ENCODE measurements around the gene MAPT.
"Not testable (repeated sequence)": the region's sequence is repeated elsewhere in the genome, so short reads cannot be mapped to it uniquely, and the experiment has no call there.

The MAPT gene

DNA sequence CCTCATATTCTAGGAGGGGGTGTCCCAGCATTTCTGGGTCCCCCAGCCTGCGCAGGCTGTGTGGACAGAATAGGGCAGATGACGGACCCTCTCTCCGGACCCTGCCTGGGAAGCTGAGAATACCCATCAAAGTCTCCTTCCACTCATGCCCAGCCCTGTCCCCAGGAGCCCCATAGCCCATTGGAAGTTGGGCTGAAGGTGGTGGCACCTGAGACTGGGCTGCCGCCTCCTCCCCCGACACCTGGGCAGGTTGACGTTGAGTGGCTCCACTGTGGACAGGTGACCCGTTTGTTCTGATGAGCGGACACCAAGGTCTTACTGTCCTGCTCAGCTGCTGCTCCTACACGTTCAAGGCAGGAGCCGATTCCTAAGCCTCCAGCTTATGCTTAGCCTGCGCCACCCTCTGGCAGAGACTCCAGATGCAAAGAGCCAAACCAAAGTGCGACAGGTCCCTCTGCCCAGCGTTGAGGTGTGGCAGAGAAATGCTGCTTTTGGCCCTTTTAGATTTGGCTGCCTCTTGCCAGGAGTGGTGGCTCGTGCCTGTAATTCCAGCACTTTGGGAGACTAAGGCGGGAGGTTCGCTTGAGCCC is 116.3 kb downstream of the MAPT start:
- no peak for DNase-seq (ENCODE audit: low read depth)
- TF ChIP-seq, protein P1, sequence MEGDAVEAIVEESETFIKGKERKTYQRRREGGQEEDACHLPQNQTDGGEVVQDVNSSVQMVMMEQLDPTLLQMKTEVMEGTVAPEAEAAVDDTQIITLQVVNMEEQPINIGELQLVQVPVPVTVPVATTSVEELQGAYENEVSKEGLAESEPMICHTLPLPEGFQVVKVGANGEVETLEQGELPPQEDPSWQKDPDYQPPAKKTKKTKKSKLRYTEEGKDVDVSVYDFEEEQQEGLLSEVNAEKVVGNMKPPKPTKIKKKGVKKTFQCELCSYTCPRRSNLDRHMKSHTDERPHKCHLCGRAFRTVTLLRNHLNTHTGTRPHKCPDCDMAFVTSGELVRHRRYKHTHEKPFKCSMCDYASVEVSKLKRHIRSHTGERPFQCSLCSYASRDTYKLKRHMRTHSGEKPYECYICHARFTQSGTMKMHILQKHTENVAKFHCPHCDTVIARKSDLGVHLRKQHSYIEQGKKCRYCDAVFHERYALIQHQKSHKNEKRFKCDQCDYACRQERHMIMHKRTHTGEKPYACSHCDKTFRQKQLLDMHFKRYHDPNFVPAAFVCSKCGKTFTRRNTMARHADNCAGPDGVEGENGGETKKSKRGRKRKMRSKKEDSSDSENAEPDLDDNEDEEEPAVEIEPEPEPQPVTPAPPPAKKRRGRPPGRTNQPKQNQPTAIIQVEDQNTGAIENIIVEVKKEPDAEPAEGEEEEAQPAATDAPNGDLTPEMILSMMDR (conservative IDR thresholded peaks at IDR 0.05; ENCODE audit: low read depth, low read length): peak; percentile 17
- H3K4me3 ChIP-seq (ENCODE audit: low read depth, low read length): no peak overlapping the region

DNA sequence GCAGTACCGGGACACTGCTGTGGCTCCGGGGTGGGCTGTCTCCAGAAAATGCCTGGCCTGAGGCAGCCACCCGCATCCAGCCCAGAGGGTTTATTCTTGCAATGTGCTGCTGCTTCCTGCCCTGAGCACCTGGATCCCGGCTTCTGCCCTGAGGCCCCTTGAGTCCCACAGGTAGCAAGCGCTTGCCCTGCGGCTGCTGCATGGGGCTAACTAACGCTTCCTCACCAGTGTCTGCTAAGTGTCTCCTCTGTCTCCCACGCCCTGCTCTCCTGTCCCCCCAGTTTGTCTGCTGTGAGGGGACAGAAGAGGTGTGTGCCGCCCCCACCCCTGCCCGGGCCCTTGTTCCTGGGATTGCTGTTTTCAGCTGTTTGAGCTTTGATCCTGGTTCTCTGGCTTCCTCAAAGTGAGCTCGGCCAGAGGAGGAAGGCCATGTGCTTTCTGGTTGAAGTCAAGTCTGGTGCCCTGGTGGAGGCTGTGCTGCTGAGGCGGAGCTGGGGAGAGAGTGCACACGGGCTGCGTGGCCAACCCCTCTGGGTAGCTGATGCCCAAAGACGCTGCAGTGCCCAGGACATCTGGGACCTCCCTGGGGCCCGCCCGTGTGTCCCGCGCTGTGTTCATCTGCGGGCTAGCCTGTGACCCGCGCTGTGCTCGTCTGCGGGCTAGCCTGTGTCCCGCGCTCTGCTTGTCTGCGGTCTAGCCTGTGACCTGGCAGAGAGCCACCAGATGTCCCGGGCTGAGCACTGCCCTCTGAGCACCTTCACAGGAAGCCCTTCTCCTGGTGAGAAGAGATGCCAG is 117.6 kb downstream of the MAPT start:
- TF ChIP-seq, protein P1 (conservative IDR thresholded peaks at IDR 0.05; ENCODE audit: low read depth, low read length): no peak
- H3K4me3 ChIP-seq (ENCODE audit: low read depth, low read length): no peak overlapping the region
- DNase-seq (ENCODE audit: low read depth): no peak

DNA sequence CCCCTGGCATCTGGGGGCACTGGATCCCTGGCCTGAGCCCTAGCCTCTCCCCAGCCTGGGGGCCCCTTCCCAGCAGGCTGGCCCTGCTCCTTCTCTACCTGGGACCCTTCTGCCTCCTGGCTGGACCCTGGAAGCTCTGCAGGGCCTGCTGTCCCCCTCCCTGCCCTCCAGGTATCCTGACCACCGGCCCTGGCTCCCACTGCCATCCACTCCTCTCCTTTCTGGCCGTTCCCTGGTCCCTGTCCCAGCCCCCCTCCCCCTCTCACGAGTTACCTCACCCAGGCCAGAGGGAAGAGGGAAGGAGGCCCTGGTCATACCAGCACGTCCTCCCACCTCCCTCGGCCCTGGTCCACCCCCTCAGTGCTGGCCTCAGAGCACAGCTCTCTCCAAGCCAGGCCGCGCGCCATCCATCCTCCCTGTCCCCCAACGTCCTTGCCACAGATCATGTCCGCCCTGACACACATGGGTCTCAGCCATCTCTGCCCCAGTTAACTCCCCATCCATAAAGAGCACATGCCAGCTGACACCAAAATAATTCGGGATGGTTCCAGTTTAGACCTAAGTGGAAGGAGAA is 118.2 kb downstream of the MAPT start:
- DNase-seq (ENCODE audit: low read depth): no peak
- TF ChIP-seq, protein P1 (conservative IDR thresholded peaks at IDR 0.05; ENCODE audit: low read depth, low read length): no peak
- H3K4me3 ChIP-seq (ENCODE audit: low read depth, low read length): no peak overlapping the region

DNA sequence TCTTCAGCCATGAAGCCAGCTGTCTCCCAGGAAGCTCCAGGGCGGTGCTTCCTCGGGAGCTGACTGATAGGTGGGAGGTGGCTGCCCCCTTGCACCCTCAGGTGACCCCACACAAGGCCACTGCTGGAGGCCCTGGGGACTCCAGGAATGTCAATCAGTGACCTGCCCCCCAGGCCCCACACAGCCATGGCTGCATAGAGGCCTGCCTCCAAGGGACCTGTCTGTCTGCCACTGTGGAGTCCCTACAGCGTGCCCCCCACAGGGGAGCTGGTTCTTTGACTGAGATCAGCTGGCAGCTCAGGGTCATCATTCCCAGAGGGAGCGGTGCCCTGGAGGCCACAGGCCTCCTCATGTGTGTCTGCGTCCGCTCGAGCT is 118.8 kb downstream of the MAPT start:
- TF ChIP-seq, protein P1 (conservative IDR thresholded peaks at IDR 0.05; ENCODE audit: low read depth, low read length): no peak
- DNase-seq (ENCODE audit: low read depth): no peak

DNA sequence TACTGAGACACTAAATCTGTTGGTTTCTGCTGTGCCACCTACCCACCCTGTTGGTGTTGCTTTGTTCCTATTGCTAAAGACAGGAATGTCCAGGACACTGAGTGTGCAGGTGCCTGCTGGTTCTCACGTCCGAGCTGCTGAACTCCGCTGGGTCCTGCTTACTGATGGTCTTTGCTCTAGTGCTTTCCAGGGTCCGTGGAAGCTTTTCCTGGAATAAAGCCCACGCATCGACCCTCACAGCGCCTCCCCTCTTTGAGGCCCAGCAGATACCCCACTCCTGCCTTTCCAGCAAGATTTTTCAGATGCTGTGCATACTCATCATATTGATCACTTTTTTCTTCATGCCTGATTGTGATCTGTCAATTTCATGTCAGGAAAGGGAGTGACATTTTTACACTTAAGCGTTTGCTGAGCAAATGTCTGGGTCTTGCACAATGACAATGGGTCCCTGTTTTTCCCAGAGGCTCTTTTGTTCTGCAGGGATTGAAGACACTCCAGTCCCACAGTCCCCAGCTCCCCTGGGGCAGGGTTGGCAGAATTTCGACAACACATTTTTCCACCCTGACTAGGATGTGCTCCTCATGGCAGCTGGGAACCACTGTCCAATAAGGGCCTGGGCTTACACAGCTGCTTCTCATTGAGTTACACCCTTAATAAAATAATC is 119.3 kb downstream of the MAPT start:
- no peak overlapping the region for H3K4me3 ChIP-seq (ENCODE audit: low read depth, low read length)
- DNase-seq (ENCODE audit: low read depth): peak; percentile 24
- TF ChIP-seq, protein P1 (conservative IDR thresholded peaks at IDR 0.05; ENCODE audit: low read depth, low read length): no peak

More for the DNA sequence above, 118.8 kb downstream of the MAPT start:
- no peak overlapping the region for H3K4me3 ChIP-seq (ENCODE audit: low read depth, low read length)

DNA sequence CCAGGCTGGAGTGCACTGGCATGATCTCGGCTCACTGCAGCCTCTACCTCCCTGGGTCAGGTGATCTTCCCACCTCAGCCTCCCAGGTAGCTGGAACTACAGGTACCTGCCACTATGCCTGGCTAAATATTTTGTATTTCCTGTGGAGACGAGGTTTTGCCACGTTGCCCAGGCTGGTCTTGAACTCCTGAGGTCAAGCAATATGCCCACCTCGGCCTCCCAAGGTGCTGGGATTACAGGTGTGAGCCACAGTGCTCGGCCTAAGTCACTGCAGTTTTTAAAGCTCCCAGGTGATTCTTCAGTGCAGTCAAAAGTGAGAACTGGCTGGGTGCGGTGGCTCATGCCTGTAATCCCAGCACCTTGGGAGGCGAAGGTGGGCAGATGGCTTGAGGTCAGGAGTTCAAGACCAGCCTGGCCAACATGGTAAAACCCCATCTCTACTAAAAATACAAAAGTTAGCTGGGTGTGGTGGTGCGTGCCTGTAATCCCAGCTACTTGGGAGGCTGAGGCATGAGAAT is 125.1 kb downstream of the MAPT start:
- not testable (repeated sequence) for DNase-seq (ENCODE audit: low read depth); H3K4me3 ChIP-seq (ENCODE audit: low read depth, low read length)
